Bronchial epithelial cell (primary cell): Measurements from ENCODE around the gene FAM83D. TPM values are rescaled to one million over a fixed set of nuclear protein-coding genes. Genes with fewer than 3 reads are reported as not detected.

ENCODE experiments used
- DNase-seq: peaks from one replicate; pipeline ENCODE4 v3.0.0-alpha.2; 2010; ENCODE audit warnings: low read depth
- FAIRE-seq: peaks from 2 replicates; lab custom pipeline; 2011; peaks lifted over from hg19 to GRCh38; lab: Jason Lieb, UNC
- H3K27me3 ChIP-seq: 2 replicates; pipeline ENCODE4 v1.5.1; 2011; ENCODE audit warnings: low read length; ENCODE audit not compliant: control insufficient read depth, insufficient read depth
- H3K36me3 ChIP-seq: 2 replicates; pipeline ENCODE4 v1.5.1; 2011; ENCODE audit warnings: low read length; ENCODE audit not compliant: control insufficient read depth, insufficient read depth
- H3K4me3 ChIP-seq: 2 replicates; pipeline ENCODE4 v1.5.1; 2011; ENCODE audit warnings: mild to moderate bottlenecking, low read depth, low read length, control low read depth
- CTCF ChIP-seq: IDR thresholded peaks from 2 replicates; pipeline ENCODE4 v1.5.1; 2011; ENCODE audit warnings: mild to moderate bottlenecking, moderate library complexity, low read length, control low read depth, inconsistent platforms; ENCODE audit not compliant: insufficient read depth, severe bottlenecking
- total RNA-seq: library from RNA; depleted of rRNA; stranded (reverse); fragments of >200 nt; gene quantifications from 2 replicates; pipeline ENCODE4 v1.2.1, GENCODE V29; 2014

FAM83D gene
- total RNA-seq, 1 donor from 2014 or later: 2.6 TPM

- Histone ChIP-seq H3K36me3 (no peaks in the 10 kb centered on the region), H3K27me3 (no peaks in the 10 kb centered on the region), H3K4me3 (no peak overlapping the region)
- DNase-seq (no peak), FAIRE-seq (no peak)
- TF ChIP-seq CTCF: no peak
Measured at GRCh38 chr20:38979434-38979833, 53.2 kb downstream of the FAM83D start.

- no peaks in the 10 kb centered on the region for H3K36me3 ChIP-seq
- no peak overlapping the region for H3K4me3 ChIP-seq
- DNase-seq (no peak), FAIRE-seq (no peak)
- no peak for TF ChIP-seq CTCF
- H3K27me3 ChIP-seq: no peaks in the 10 kb centered on the region
Measured at GRCh38 chr20:38979842-38980241, 53.6 kb downstream of the FAM83D start.

GRCh38 chr20:38982291-38982690 lies 56.1 kb downstream of the FAM83D start:
- no peak for FAIRE-seq
- no peak for TF ChIP-seq CTCF
- Histone ChIP-seq H3K27me3 (no peaks in the 10 kb centered on the region), H3K36me3 (no peaks in the 10 kb centered on the region), H3K4me3 (no peak overlapping the region)
- no peak for DNase-seq

- Histone ChIP-seq H3K36me3 (peaks cover 1% of the 10 kb centered on the region), H3K27me3 (no peaks in the 10 kb centered on the region), H3K4me3 (no peak overlapping the region)
- DNase-seq (peak; percentile 14), FAIRE-seq (no peak)
- TF ChIP-seq CTCF: no peak
Measured at GRCh38 chr20:38985060-38985459, 58.8 kb downstream of the FAM83D start.

- FAIRE-seq: peak; percentile 32
- H3K36me3 ChIP-seq: peaks cover 1% of the 10 kb centered on the region
- DNase-seq: peak; percentile 7
- TF ChIP-seq CTCF: no peak
- H3K27me3 ChIP-seq: no peaks in the 10 kb centered on the region
- no peak overlapping the region for H3K4me3 ChIP-seq
Measured at GRCh38 chr20:38985603-38986170, 59.5 kb downstream of the FAM83D start.

GRCh38 chr20:38986663-38987062 lies 60.4 kb downstream of the FAM83D start:
- DNase-seq: no peak
- Histone ChIP-seq H3K4me3 (no peak overlapping the region), H3K27me3 (no peaks in the 10 kb centered on the region), H3K36me3 (peaks cover 1% of the 10 kb centered on the region)
- FAIRE-seq: no peak
- no peak for TF ChIP-seq CTCF
